Esophagus mucosa (tissue), 1 donor: ENCODE data around the gene IBTK. TPM values are rescaled to one million over a fixed set of nuclear protein-coding genes. Genes with fewer than 3 reads are reported as not detected.
"Not testable (repeated sequence)": the region's sequence is repeated elsewhere in the genome, so short reads cannot be mapped to it uniquely, and the experiment has no call there.

Experiments used
- ATAC-seq: fragments of 200-7000 bp; cut with Tn5 transposase; one replicate; pipeline ENCODE4 v1.9.1; 2020
- total RNA-seq: library from RNA; stranded (reverse); gene quantifications from one replicate; pipeline ENCODE4 v1.2.4, GENCODE V29; 2023
- donor health status: DM: yes; HTN: yes; CAD: no.

IBTK gene
- total RNA-seq, 1 donor from 2014 or later: 25.2 TPM

GRCh38 chr6:82245376-82245775 is 2.2 kb downstream of the IBTK start:
- no peak for ATAC-seq

- ATAC-seq: no peak
Measured at GRCh38 chr6:82243884-82244283, 3.7 kb downstream of the IBTK start.

GRCh38 chr6:82240186-82240585 is 7.4 kb downstream of the IBTK start:
- ATAC-seq: no peak

GRCh38 chr6:82239597-82239996 is 7.9 kb downstream of the IBTK start:
- ATAC-seq: no peak

GRCh38 chr6:82237013-82237412 is 10.5 kb downstream of the IBTK start:
- no peak for ATAC-seq

GRCh38 chr6:82227770-82228169 is 19.8 kb downstream of the IBTK start:
- no peak for ATAC-seq

- ATAC-seq: no peak
Measured at GRCh38 chr6:82220167-82220566, 27.4 kb downstream of the IBTK start.

GRCh38 chr6:82217018-82217586 is 30.4 kb downstream of the IBTK start:
- ATAC-seq: no peak

- no peak for ATAC-seq
Measured at GRCh38 chr6:82216549-82216948, 31.0 kb downstream of the IBTK start.

GRCh38 chr6:82211326-82211725 is 36.2 kb downstream of the IBTK start:
- ATAC-seq: no peak

GRCh38 chr6:82208913-82209312 is 38.6 kb downstream of the IBTK start:
- no peak for ATAC-seq

GRCh38 chr6:82205930-82206392 is 41.6 kb downstream of the IBTK start:
- ATAC-seq: no peak

GRCh38 chr6:82204020-82204419 is 43.5 kb downstream of the IBTK start:
- ATAC-seq: no peak

GRCh38 chr6:82197784-82198183 is 49.8 kb downstream of the IBTK start:
- no peak for ATAC-seq

- ATAC-seq: not testable (repeated sequence)
Measured at GRCh38 chr6:82197245-82197644, 50.3 kb downstream of the IBTK start.

GRCh38 chr6:82196161-82196560 is 51.4 kb downstream of the IBTK start:
- no peak for ATAC-seq

- no peak for ATAC-seq
Measured at GRCh38 chr6:82195619-82196018, 51.9 kb downstream of the IBTK start.

- no peak for ATAC-seq
Measured at GRCh38 chr6:82185948-82186535, 61.5 kb downstream of the IBTK start.

GRCh38 chr6:82183642-82184282 is 63.8 kb downstream of the IBTK start:
- ATAC-seq: peak; percentile 15

GRCh38 chr6:82182756-82183155 is 64.8 kb downstream of the IBTK start:
- peak; percentile 57 for ATAC-seq

- ATAC-seq: no peak
Measured at GRCh38 chr6:82179415-82179814, 68.1 kb downstream of the IBTK start.

- no peak for ATAC-seq
Measured at GRCh38 chr6:82178759-82179112, 68.8 kb downstream of the IBTK start.

- ATAC-seq: peak; percentile 72
Measured at GRCh38 chr6:82178077-82178758, 69.3 kb downstream of the IBTK start.

GRCh38 chr6:82176616-82177015 is 70.9 kb downstream of the IBTK start:
- no peak for ATAC-seq
